HCT116 (cell line): Measurements from ENCODE around the gene ACTR1B. TPM values are rescaled to one million over a fixed set of nuclear protein-coding genes. Genes with fewer than 3 reads are reported as not detected.

Experiments
- ATAC-seq: fragments of 200-7000 bp; cut with Tn5 transposase; 2 replicates; pipeline ENCODE4 v1.9.1; 2020; ENCODE audit warnings: mild to moderate bottlenecking, moderate library complexity
- BruUV-seq: library from RNA; stranded (reverse); fragments of 400-500 nt; replicated peaks from 2 replicates; lab custom pipeline; 2021; lab: Mats Ljungman, UMichigan
- CTCF ChIA-PET: fragments of 300-600 bp; sonication (Branson Sonifier 250); formaldehyde crosslinking; loops from one replicate; lab custom pipeline; 2021; ENCODE audit warnings: antibody characterized with exemption; lab: Charles Lee
- POLR2A ChIA-PET: fragments of 300-600, 350-600 bp; sonication (Branson Sonifier 250); formaldehyde crosslinking; loops from one replicate; lab custom pipeline; 2021; ENCODE audit warnings: antibody characterized with exemption; lab: Charles Lee
- RAD21 ChIA-PET, 2 experiments: fragments of 300-600 bp; sonication (Branson Sonifier 250); formaldehyde crosslinking; loops; one replicate each; lab custom pipeline; 2023; ENCODE audit warnings: low total read pairs in 2 of 2; ENCODE audit not compliant: uncharacterized antibody in 2 of 2, unreplicated experiment in 2 of 2, low non-redundant PET in 1 of 2; lab: Charles Lee
- DNase-seq: peaks from one replicate; pipeline ENCODE4 v3.0.0-alpha.2; 2010; ENCODE audit warnings: low read depth, low spot score
- H2AFZ ChIP-seq: fragments of 200-600 bp; shearing (Covaris generic), sonication (generic); 2 replicates; pipeline ENCODE4 v1.6.1; 2017; ENCODE audit warnings: low read depth, mixed run types, mixed read lengths, antibody characterized with exemption, low read length; ENCODE audit not compliant: poor library complexity, severe bottlenecking
- H3K27ac ChIP-seq: 2 replicates; pipeline ENCODE4 v1.5.1; 2012; ENCODE audit warnings: low read depth, low read length
- H3K27me3 ChIP-seq: fragments of 200-600 bp; sonication (generic); 2 replicates; pipeline ENCODE4 v1.6.1; 2016; ENCODE audit warnings: mixed run types, low read length, mixed read lengths; ENCODE audit not compliant: insufficient read depth
- H3K36me3 ChIP-seq, 2 experiments: fragments of 200-500 bp in 1 of 2; fragments of 200-600 bp in 1 of 2; sonication (Bioruptor generic) in 1 of 2; sonication (generic) in 1 of 2; 2 replicates each; pipeline versions ENCODE4 v1.5.1 to v1.6.1; 2014 to 2016; ENCODE audit warnings: low read length in 2 of 2, inconsistent platforms in 1 of 2, mixed read lengths in 1 of 2, mixed run types in 1 of 2; ENCODE audit not compliant: insufficient read depth in 2 of 2, control insufficient read depth in 1 of 2
- H3K4me1 ChIP-seq, 2 experiments: fragments of 200-600 bp in 1 of 2; sonication (generic) in 1 of 2; 2 replicates each; pipeline versions ENCODE4 v1.5.1 to v1.6.1; 2012 to 2017; ENCODE audit warnings: low read length in 2 of 2, inconsistent platforms in 1 of 2, mild to moderate bottlenecking in 1 of 2, mixed read lengths in 1 of 2, mixed run types in 1 of 2, moderate library complexity in 1 of 2; ENCODE audit not compliant: insufficient read depth in 2 of 2, control insufficient read depth in 1 of 2
- H3K4me2 ChIP-seq: fragments of 200-600 bp; sonication (generic); 2 replicates; pipeline ENCODE4 v1.6.1; 2017; ENCODE audit warnings: mixed run types, low read length, mixed read lengths
- H3K4me3 ChIP-seq, 2 experiments: fragments of 200-600 bp in 1 of 2; sonication (generic) in 1 of 2; replicated peaks in 1 of 2; 2 replicates each; pipeline ENCODE4 v1.5.1; 2011 to 2016; ENCODE audit warnings: low read length in 2 of 2, control low read depth in 1 of 2, low read depth in 1 of 2, mild to moderate bottlenecking in 1 of 2, mixed read lengths in 1 of 2, mixed run types in 1 of 2
- H3K79me2 ChIP-seq: fragments of 200-600 bp; sonication (generic); 2 replicates; pipeline ENCODE4 v1.6.1; 2017; ENCODE audit warnings: mild to moderate bottlenecking, mixed run types, low read length, moderate library complexity, mixed read lengths; ENCODE audit not compliant: insufficient read depth
- H3K9ac ChIP-seq: fragments of 200-600 bp; sonication (generic); 2 replicates; pipeline ENCODE4 v1.6.1; 2016; ENCODE audit warnings: low read length, mixed read lengths
- H3K9me2 ChIP-seq: fragments of 200-600 bp; sonication (generic), shearing (Covaris generic); 2 replicates; pipeline ENCODE4 v1.6.1; 2017; ENCODE audit warnings: mixed run types, mild to moderate bottlenecking, moderate library complexity; ENCODE audit not compliant: insufficient read depth
- H3K9me3 ChIP-seq, 2 experiments: fragments of 200-500 bp in 1 of 2; fragments of 200-600 bp in 1 of 2; sonication (Bioruptor generic) in 1 of 2; sonication (generic) in 1 of 2; 2 replicates each; pipeline ENCODE4 v1.6.1; 2014 to 2017; ENCODE audit warnings: low read length in 2 of 2, mixed read lengths in 2 of 2, inconsistent platforms in 1 of 2, low read depth in 1 of 2, mild to moderate bottlenecking in 1 of 2, mixed run types in 1 of 2, moderate library complexity in 1 of 2; ENCODE audit not compliant: control insufficient read depth in 1 of 2, insufficient read depth in 1 of 2
- H4K20me1 ChIP-seq: fragments of 200-600 bp; sonication (generic), shearing (Covaris generic); 2 replicates; pipeline ENCODE4 v1.6.1; 2017; ENCODE audit warnings: mixed run types, mild to moderate bottlenecking, moderate library complexity; ENCODE audit not compliant: insufficient read depth
- CBX3 ChIP-seq: IDR thresholded peaks from 2 replicates; pipeline ENCODE4 v1.6.1; 2012; ENCODE audit warnings: low read depth
- CEBPB ChIP-seq: IDR thresholded peaks from 2 replicates; pipeline ENCODE4 v1.6.1; 2012; ENCODE audit warnings: low read depth
- EGR1 ChIP-seq: IDR thresholded peaks from 2 replicates; pipeline ENCODE4 v1.6.1; 2012; ENCODE audit warnings: low read depth
- ELF1 ChIP-seq: IDR thresholded peaks from 2 replicates; pipeline ENCODE4 v1.6.1; 2012; ENCODE audit warnings: low read depth, borderline replicate concordance
- EZH2 ChIP-seq: fragments of 200-600 bp; sonication (generic); IDR thresholded peaks from 2 replicates; pipeline ENCODE4 v1.6.1; 2017; ENCODE audit warnings: antibody characterized with exemption, mixed run types
- EZH2phosphoT487 ChIP-seq: fragments of 200-600 bp; IDR thresholded peaks from 2 replicates; pipeline ENCODE4 v1.6.1; 2018; ENCODE audit warnings: antibody characterized with exemption, borderline replicate concordance
- FOSL1 ChIP-seq: IDR thresholded peaks from 2 replicates; pipeline ENCODE4 v1.6.1; 2012; ENCODE audit warnings: low read depth
- JUND ChIP-seq: IDR thresholded peaks from 2 replicates; pipeline ENCODE4 v1.6.1; 2012
- POLR2A ChIP-seq: IDR thresholded peaks from 2 replicates; pipeline ENCODE4 v1.7.0; 2011; ENCODE audit warnings: borderline replicate concordance; ENCODE audit not compliant: insufficient read depth, insufficient read length; ENCODE audit errors: extremely low read depth
- POLR2AphosphoS5 ChIP-seq: IDR thresholded peaks from 2 replicates; pipeline ENCODE4 v1.6.1; 2011; ENCODE audit warnings: mild to moderate bottlenecking, low read depth, low read length, moderate library complexity
- RAD21 ChIP-seq: IDR thresholded peaks from 2 replicates; pipeline ENCODE4 v1.6.1; 2012; ENCODE audit warnings: low read depth, mild to moderate bottlenecking
- SRF ChIP-seq: IDR thresholded peaks from 2 replicates; pipeline ENCODE4 v1.6.1; 2012; ENCODE audit warnings: low read depth
- YY1 ChIP-seq: IDR thresholded peaks from 2 replicates; pipeline ENCODE4 v1.6.1; 2011; ENCODE audit warnings: low read length, low read depth, moderate library complexity, mild to moderate bottlenecking; ENCODE audit not compliant: insufficient replicate concordance; ENCODE audit errors: extremely low read depth
- ZBTB33 ChIP-seq: IDR thresholded peaks from 2 replicates; pipeline ENCODE4 v1.6.1; 2011; ENCODE audit warnings: mild to moderate bottlenecking, low read length, moderate library complexity; ENCODE audit not compliant: insufficient replicate concordance; ENCODE audit errors: extremely low read depth
- ZNF274 ChIP-seq: fragments of 200-500 bp; sonication (Bioruptor generic); IDR thresholded peaks from 2 replicates; pipeline ENCODE4 v1.6.1; 2014; ENCODE audit warnings: mild to moderate bottlenecking, low read depth, low read length, inconsistent platforms
- intact Hi-C: fragments of 100-400 bp; cut with micrococcal nuclease; formaldehyde crosslinking; loops from 2 replicates; pipeline ENCODE4 v1.10.0; 2022
- total RNA-seq: library from RNA; stranded (reverse); gene quantifications from one replicate; pipeline ENCODE4 v1.2.1, GENCODE V29; 2021; ENCODE audit not compliant: unreplicated experiment

The ACTR1B gene
- total RNA-seq, 1 experiment from 2014 or later = 42.8 TPM

- no peak for ATAC-seq
- H3K9ac ChIP-seq = no peak overlapping the region
- no TSS peak for BruUV-seq
- TF ChIP-seq CBX3 = no peak
- TF ChIP-seq, all 23 proteins: peak for 0
- Histone ChIP-seq H3K9me3 (no peaks in the 10 kb centered on the region), H3K27ac (no peak overlapping the region), H3K4me3 (no peak overlapping the region), H3K27me3 (no peaks in the 10 kb centered on the region), H3K4me2 (no peak overlapping the region), H3K9me2 (no peaks in the 10 kb centered on the region), H2AFZ (no peak overlapping the region), H3K36me3 (no peaks in the 10 kb centered on the region), H3K4me1 (no peaks in the 10 kb centered on the region), H3K79me2 (no peaks in the 10 kb centered on the region), H4K20me1 (no peaks in the 10 kb centered on the region)
- ChIA-PET POLR2A (no interaction called here), RAD21 (no interaction called here), CTCF (interaction anchor here (1.7 kb wide), 1 partner anchor 9 kb away, joined by 7 read pairs; no protein-coding TSS in a partner anchor)
- no peak for DNase-seq
- intact Hi-C loops = no loop called here
These were observed 10.1 kb upstream of the ACTR1B start for GRCh38 chr2:97673915-97674283.

- H2AFZ ChIP-seq = no peak overlapping the region
- ATAC-seq (no peak), DNase-seq (no peak)
- no peaks in the 10 kb centered on the region for H4K20me1 ChIP-seq
- H3K4me3 ChIP-seq = no peak overlapping the region
- intact Hi-C loops = no loop called here
- BruUV-seq = no TSS peak
- RAD21 ChIA-PET = no interaction called here
- POLR2A ChIA-PET = interaction anchor here (1.2 kb wide), 1 partner anchor 9 kb away, joined by 3 read pairs; the partner anchor contains the start of gene ACTR1B
- no peaks in the 10 kb centered on the region for H3K79me2 ChIP-seq
- H3K4me2 ChIP-seq = no peak overlapping the region
- CTCF ChIA-PET = interaction anchor here (1.7 kb wide), 1 partner anchor 9 kb away, joined by 7 read pairs; no protein-coding TSS in a partner anchor
- no peaks in the 10 kb centered on the region for H3K4me1 ChIP-seq
- H3K27ac ChIP-seq = no peak overlapping the region
- no peaks in the 10 kb centered on the region for H3K9me3 ChIP-seq
- H3K36me3 ChIP-seq = no peaks in the 10 kb centered on the region
- H3K9me2 ChIP-seq = no peaks in the 10 kb centered on the region
- TF ChIP-seq FOSL1 (no peak), ELF1 (no peak), ZNF274 (no peak), ZBTB33 (no peak), SRF (no peak), CBX3 (no peak), CEBPB (no peak), RAD21 (no peak), POLR2AphosphoS5 (no peak), YY1 (no peak), EGR1 (no peak), JUND (no peak), EZH2 (no peak), POLR2A (no peak), EZH2phosphoT487 (no peak)
- H3K27me3 ChIP-seq = no peaks in the 10 kb centered on the region
- no peak overlapping the region for H3K9ac ChIP-seq
These were observed 9.5 kb upstream of the ACTR1B start for GRCh38 chr2:97673182-97673914.
